GM18861 (cell line): Measurements from ENCODE around the gene C10orf53.

Source experiments
- ATAC-seq: cut with Tn5 transposase; IDR thresholded peaks from one replicate; pipeline ENCODE4 v1.9.1; 2021; ENCODE audit not compliant: unreplicated experiment

C10orf53 gene

GRCh38 chr10:49736564-49737113, 57.2 kb downstream of the C10orf53 start:
- ATAC-seq = no peak

- ATAC-seq = no peak
Measured at GRCh38 chr10:49737474-49738201, 58.2 kb downstream of the C10orf53 start.

GRCh38 chr10:49738616-49739360, 59.3 kb downstream of the C10orf53 start:
- ATAC-seq = no peak

GRCh38 chr10:49739426-49739825, 60.0 kb downstream of the C10orf53 start:
- no peak for ATAC-seq

GRCh38 chr10:49740346-49741107, 61.1 kb downstream of the C10orf53 start:
- ATAC-seq = no peak

GRCh38 chr10:49741108-49741995, 61.9 kb downstream of the C10orf53 start:
- no peak for ATAC-seq

- no peak for ATAC-seq
Measured at GRCh38 chr10:49742683-49743463, 63.4 kb downstream of the C10orf53 start.

GRCh38 chr10:49743464-49744075, 64.1 kb downstream of the C10orf53 start:
- ATAC-seq = no peak

GRCh38 chr10:49744091-49744685, 64.7 kb downstream of the C10orf53 start:
- ATAC-seq = no peak

GRCh38 chr10:49744924-49745605, 65.6 kb downstream of the C10orf53 start:
- ATAC-seq = no peak

- ATAC-seq = no peak
Measured at GRCh38 chr10:49745756-49746155, 66.3 kb downstream of the C10orf53 start.

- ATAC-seq = no peak
Measured at GRCh38 chr10:49746626-49747302, 67.3 kb downstream of the C10orf53 start.
